ENCODE data around the gene BIVM. TPM values are rescaled to one million over a fixed set of nuclear protein-coding genes. Genes with fewer than 3 reads are reported as not detected.

Gene BIVM
- total RNA-seq, 3 donors from 2014 or later (not counting 1 experiment from before 2014, with no cell fraction given), result 16.7 to 31.6 (median 21.2) TPM

GRCh38 chr13:102758842-102759241 lies 40.1 kb upstream of the BIVM start:
- WGBS (ENCODE audit: insufficient coverage), result 98% methylated on average over 2 of the region's 2 CpGs
- no peak overlapping the region for H3K4me3 ChIP-seq (ENCODE audit: low read length)
- intact Hi-C loops (cut with micrococcal nuclease), result no loop called here
- Mint-ChIP-seq H3K27ac (no peak overlapping the region), H3K9me3 (no peaks in the 10 kb centered on the region), H3K4me3 (no peak overlapping the region), H3K27me3 (ENCODE audit: low read depth in 2 of 2) (no peaks in the 10 kb centered on the region), H3K4me1 (no peaks in the 10 kb centered on the region), H3K36me3 (no peaks in the 10 kb centered on the region)
- no peak for TF ChIP-seq CTCF (IDR thresholded peaks at IDR 0.05)
- no peaks in the 10 kb centered on the region for H3K36me3 ChIP-seq (ENCODE audit: control insufficient read depth, insufficient read depth, low read length)
- no peaks in the 10 kb centered on the region for H3K27me3 ChIP-seq (ENCODE audit: control insufficient read depth, insufficient read depth, low read length)
- no peaks in the 10 kb centered on the region for H3K9me3 ChIP-seq (ENCODE audit: control insufficient read depth, insufficient read depth, low read length)
- no peaks in the 10 kb centered on the region for H3K4me1 ChIP-seq (ENCODE audit: control insufficient read depth, insufficient read depth, low read length)
- no peak overlapping the region for H3K27ac ChIP-seq (ENCODE audit: low read length)
- ATAC-seq (no peak), DNase-seq (no peak)

GRCh38 chr13:102761071-102761470 lies 37.8 kb upstream of the BIVM start:
- Mint-ChIP-seq H3K27ac (no peak overlapping the region), H3K36me3 (no peaks in the 10 kb centered on the region), H3K9me3 (no peaks in the 10 kb centered on the region), H3K4me1 (no peaks in the 10 kb centered on the region), H3K4me3 (no peak overlapping the region), H3K27me3 (ENCODE audit: low read depth in 2 of 2) (no peaks in the 10 kb centered on the region)
- intact Hi-C loops (cut with micrococcal nuclease), result no loop called here
- ATAC-seq (no peak), DNase-seq (no peak)
- no peaks in the 10 kb centered on the region for H3K9me3 ChIP-seq (ENCODE audit: control insufficient read depth, insufficient read depth, low read length)
- no peak overlapping the region for H3K4me3 ChIP-seq (ENCODE audit: low read length)
- no peak overlapping the region for H3K27ac ChIP-seq (ENCODE audit: low read length)
- no peaks in the 10 kb centered on the region for H3K27me3 ChIP-seq (ENCODE audit: control insufficient read depth, insufficient read depth, low read length)
- TF ChIP-seq CTCF (IDR thresholded peaks at IDR 0.05), result no peak
- no peaks in the 10 kb centered on the region for H3K4me1 ChIP-seq (ENCODE audit: control insufficient read depth, insufficient read depth, low read length)
- no CpG with 5 or more reads among the region's 1 CpG for WGBS (ENCODE audit: insufficient coverage)
- peaks cover 3% of the 10 kb centered on the region for H3K36me3 ChIP-seq (ENCODE audit: control insufficient read depth, insufficient read depth, low read length)

- no peaks in the 10 kb centered on the region for H3K36me3 Mint-ChIP-seq
- H3K36me3 ChIP-seq (ENCODE audit: control insufficient read depth, insufficient read depth, low read length), result peaks cover 14% of the 10 kb centered on the region
- intact Hi-C loops (cut with micrococcal nuclease), result no loop called here
- no peak for TF ChIP-seq CTCF (IDR thresholded peaks at IDR 0.05)
- no peak overlapping the region for H3K4me3 Mint-ChIP-seq
- H3K4me3 ChIP-seq (ENCODE audit: low read length), result no peak overlapping the region
- no peak for DNase-seq
- H3K4me1 ChIP-seq (ENCODE audit: control insufficient read depth, insufficient read depth, low read length), result no peaks in the 10 kb centered on the region
- no peaks in the 10 kb centered on the region for H3K27me3 Mint-ChIP-seq (ENCODE audit: low read depth in 2 of 2)
- ATAC-seq, result no peak
- no peaks in the 10 kb centered on the region for H3K27me3 ChIP-seq (ENCODE audit: control insufficient read depth, insufficient read depth, low read length)
- H3K4me1 Mint-ChIP-seq, result no peaks in the 10 kb centered on the region
- H3K9me3 ChIP-seq (ENCODE audit: control insufficient read depth, insufficient read depth, low read length), result no peaks in the 10 kb centered on the region
- no peak overlapping the region for H3K27ac ChIP-seq (ENCODE audit: low read length)
- no peak overlapping the region for H3K27ac Mint-ChIP-seq
- 94% methylated on average over 1 of the region's 1 CpG for WGBS (ENCODE audit: insufficient coverage)
- H3K9me3 Mint-ChIP-seq, result no peaks in the 10 kb centered on the region
These were observed 35.2 kb upstream of the BIVM start for GRCh38 chr13:102763741-102764140.

GRCh38 chr13:102768909-102769308 lies 30.0 kb upstream of the BIVM start:
- no peaks in the 10 kb centered on the region for H3K27me3 Mint-ChIP-seq (ENCODE audit: low read depth in 2 of 2)
- no peak overlapping the region for H3K4me3 Mint-ChIP-seq
- H3K27ac Mint-ChIP-seq, result no peak overlapping the region
- peaks cover 16 to 33% of the 10 kb centered on the region in 2 donors for H3K4me1 Mint-ChIP-seq
- H3K36me3 ChIP-seq (ENCODE audit: control insufficient read depth, insufficient read depth, low read length), result peaks cover 14% of the 10 kb centered on the region
- WGBS (ENCODE audit: insufficient coverage), result 75% methylated on average over 2 of the region's 2 CpGs
- ATAC-seq (no peak), DNase-seq (no peak)
- intact Hi-C loops (cut with micrococcal nuclease), result no loop called here
- H3K27me3 ChIP-seq (ENCODE audit: control insufficient read depth, insufficient read depth, low read length), result no peaks in the 10 kb centered on the region
- no peak overlapping the region for H3K27ac ChIP-seq (ENCODE audit: low read length)
- no peaks in the 10 kb centered on the region for H3K9me3 Mint-ChIP-seq
- no peak overlapping the region for H3K4me3 ChIP-seq (ENCODE audit: low read length)
- peaks cover 16% of the 10 kb centered on the region for H3K4me1 ChIP-seq (ENCODE audit: control insufficient read depth, insufficient read depth, low read length)
- no peaks in the 10 kb centered on the region for H3K9me3 ChIP-seq (ENCODE audit: control insufficient read depth, insufficient read depth, low read length)
- TF ChIP-seq CTCF (IDR thresholded peaks at IDR 0.05), result no peak
- no peaks in the 10 kb centered on the region for H3K36me3 Mint-ChIP-seq
